Endothelial cell of hepatic sinusoid (primary cell): Measurements from ENCODE around the gene ADAMTS13.

Experiments used
- in situ Hi-C: cut with HindIII; loops from 2 replicates; pipeline ENCODE4 v1.10.0; 2017; ENCODE audit warnings: low sequenced_read_pairs

Gene ADAMTS13

GRCh38 chr9:133468777-133469421 is 46.7 kb downstream of the ADAMTS13 start:
- in situ Hi-C loops, result loop anchor here (5.0 kb wide), 2 partner anchors 52 to 92 kb away; partner anchors contain the start of genes REXO4, STKLD1 and SURF4

- in situ Hi-C loops, result no loop called here
Observed at GRCh38 chr9:133470427-133470924, 48.3 kb downstream of the ADAMTS13 start.

GRCh38 chr9:133470988-133471387 is 48.8 kb downstream of the ADAMTS13 start:
- in situ Hi-C loops, result no loop called here

- in situ Hi-C loops, result no loop called here
Observed at GRCh38 chr9:133471551-133472276, 49.5 kb downstream of the ADAMTS13 start.

GRCh38 chr9:133472277-133472645 is 50.1 kb downstream of the ADAMTS13 start:
- in situ Hi-C loops, result no loop called here

GRCh38 chr9:133472753-133473378 is 50.7 kb downstream of the ADAMTS13 start:
- in situ Hi-C loops, result no loop called here

GRCh38 chr9:133473743-133474142 is 51.6 kb downstream of the ADAMTS13 start:
- in situ Hi-C loops, result no loop called here

- in situ Hi-C loops, result no loop called here
Observed at GRCh38 chr9:133474215-133474614, 52.0 kb downstream of the ADAMTS13 start.

GRCh38 chr9:133474853-133475252 is 52.7 kb downstream of the ADAMTS13 start:
- in situ Hi-C loops, result no loop called here

- in situ Hi-C loops, result no loop called here
Observed at GRCh38 chr9:133475292-133476012, 53.3 kb downstream of the ADAMTS13 start.

GRCh38 chr9:133476036-133476931 is 54.1 kb downstream of the ADAMTS13 start:
- in situ Hi-C loops, result no loop called here

- in situ Hi-C loops, result no loop called here
Observed at GRCh38 chr9:133476941-133477340, 54.8 kb downstream of the ADAMTS13 start.

- in situ Hi-C loops, result no loop called here
Observed at GRCh38 chr9:133477461-133477860, 55.3 kb downstream of the ADAMTS13 start.

GRCh38 chr9:133477992-133478850 is 56.1 kb downstream of the ADAMTS13 start:
- in situ Hi-C loops, result no loop called here

- in situ Hi-C loops, result no loop called here
Observed at GRCh38 chr9:133478851-133479711, 56.9 kb downstream of the ADAMTS13 start, which contains the start of gene SLC2A6. TSS of gene SLC2A6 (minus strand) at chr9:133479099. CDS start at chr9:133479059, 40 bp downstream.

GRCh38 chr9:133483611-133484010 is 61.4 kb downstream of the ADAMTS13 start:
- in situ Hi-C loops, result no loop called here

- in situ Hi-C loops, result no loop called here
Observed at GRCh38 chr9:133484671-133485437, 62.7 kb downstream of the ADAMTS13 start.
